GM19397 (cell line): Measurements from ENCODE around the gene PTPRCAP.

Experiments used
- ATAC-seq: cut with Tn5 transposase; IDR thresholded peaks from one replicate; pipeline ENCODE4 v1.9.1; 2021; ENCODE audit warnings: mild to moderate bottlenecking, moderate library complexity; ENCODE audit not compliant: unreplicated experiment

Gene PTPRCAP

DNA sequence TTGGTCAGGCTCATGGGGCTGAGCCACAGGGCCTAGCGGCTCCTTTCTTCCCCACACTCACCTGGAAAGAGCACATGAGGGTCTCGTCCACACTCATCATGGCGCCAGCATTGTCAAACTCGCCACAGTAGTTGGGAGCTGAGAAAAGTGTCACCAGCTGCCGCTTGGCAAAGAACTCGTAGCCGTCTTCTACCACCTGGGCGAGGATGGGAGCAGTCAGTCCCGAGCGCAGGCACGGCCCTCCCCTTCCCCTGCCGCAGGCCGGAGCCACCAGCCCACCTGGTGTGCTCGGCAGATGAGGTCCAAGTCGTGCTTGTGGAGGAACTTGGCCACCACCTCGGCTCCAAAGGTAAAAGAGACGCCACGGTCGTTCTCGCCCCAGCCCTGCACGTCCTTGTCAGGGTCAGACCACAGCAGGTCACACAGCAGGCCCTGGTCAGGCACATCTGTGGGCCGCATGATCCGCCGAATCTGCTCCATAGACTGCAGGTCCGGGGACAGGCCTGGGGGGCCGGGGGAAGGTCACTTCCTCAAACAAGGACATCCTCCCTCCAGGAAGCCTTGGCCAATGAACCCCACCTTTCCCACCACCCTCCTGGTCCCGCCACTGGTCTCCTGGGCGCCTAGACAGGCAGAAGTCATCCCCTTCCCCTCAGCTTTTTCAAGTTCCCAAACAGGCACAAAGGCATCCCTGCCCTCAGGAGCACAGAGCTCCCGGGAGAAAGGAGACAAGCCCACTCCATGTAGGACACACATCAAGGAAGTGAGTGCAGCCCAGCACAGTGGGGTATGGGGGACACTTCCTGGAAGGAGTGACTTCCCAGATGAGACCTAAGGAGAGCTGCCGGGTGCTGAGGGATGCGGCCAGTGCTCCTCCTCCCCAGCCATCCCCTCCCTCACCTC is 38.6 kb downstream of the PTPRCAP start:
- no peak for ATAC-seq

DNA sequence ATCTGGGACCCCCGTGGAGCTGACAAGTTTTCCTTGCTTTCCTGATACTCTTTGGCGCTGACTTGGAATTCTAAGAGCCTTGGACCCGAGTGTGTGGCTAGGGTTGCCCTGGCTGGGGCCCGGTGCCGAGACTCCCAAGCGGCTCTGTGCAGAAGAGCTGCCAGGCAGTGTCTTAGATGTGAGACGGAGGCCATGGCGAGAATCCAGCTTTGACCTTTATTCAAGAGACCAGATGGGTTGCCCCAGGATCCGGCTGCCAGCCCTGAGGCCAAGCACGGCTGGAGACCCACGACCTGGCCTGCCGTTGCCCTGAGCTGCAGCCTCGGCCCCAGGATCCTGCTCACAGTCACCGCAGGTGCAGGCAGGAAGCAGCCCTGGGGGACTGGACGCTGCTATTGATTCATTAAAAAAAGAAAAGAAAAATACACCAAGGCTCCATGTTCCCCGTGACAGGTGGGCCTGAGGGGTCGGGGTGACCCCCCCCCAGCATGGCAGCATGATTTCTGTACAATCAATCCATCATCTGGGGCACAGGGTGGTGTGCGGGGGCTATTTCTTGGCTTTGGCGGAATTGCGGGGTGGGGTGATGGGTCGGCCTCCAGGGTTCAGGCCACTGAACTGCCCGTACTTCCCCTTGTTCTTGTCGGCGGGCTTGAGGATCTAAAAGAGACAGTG is 39.4 kb downstream of the PTPRCAP start:
- ATAC-seq: no peak

DNA sequence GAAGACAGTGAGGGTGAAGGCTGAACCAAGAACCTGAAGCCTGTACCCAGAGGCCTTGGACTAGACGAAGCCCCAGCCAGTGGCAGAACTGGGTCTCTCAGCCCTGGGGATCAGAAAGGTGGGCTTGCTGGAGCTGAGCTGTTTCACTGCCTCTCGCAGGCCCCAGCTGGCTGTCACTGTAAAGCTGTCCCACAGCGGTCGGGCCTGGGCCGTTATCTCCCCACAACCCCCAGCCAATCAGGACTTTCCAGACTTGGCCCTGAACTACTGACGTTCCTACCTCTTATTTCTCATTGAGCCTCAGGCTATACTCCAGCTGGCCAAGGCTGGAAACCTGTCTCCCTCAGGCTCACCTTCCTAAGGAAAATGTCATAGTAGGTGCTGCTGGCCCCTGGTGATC is 39.9 kb downstream of the PTPRCAP start:
- ATAC-seq: no peak

DNA sequence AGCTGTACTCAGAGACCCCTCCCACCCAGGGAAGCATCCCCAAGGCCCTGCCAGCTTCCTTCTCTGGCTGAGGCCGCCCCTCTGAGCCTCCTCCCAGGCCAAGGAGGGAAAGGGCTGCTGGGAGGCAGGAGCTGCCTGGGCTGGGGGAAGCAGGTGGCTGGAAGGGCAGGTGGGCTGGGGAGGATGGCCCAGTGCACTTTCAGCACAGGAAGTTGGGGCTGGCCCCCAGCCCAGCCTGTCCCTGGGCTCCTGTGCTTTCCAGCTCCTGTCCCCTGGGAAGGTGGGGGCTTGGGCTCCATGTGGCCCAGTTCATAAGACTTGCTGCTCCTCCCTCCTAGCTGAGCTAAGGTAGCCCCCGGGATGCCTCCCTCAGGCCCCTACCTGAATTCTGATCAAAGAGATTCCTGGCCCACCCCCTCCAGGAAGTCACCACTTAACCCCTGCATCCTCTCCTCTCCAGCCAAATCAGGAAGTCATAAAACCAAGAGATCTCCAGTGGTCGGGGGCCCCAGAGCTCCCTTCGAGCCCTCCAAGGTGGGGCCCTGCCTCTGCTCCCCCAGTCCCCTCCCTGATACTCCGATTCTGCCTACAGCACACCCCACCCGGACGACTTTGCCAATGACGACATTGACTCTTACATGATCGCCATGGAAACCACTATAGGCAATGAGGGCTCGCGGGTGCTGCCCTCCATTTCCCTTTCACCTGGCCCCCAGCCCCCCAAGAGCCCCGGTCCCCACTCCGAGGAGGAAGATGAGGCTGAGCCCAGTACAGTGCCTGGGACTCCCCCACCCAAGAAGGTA is 40.7 kb downstream of the PTPRCAP start:
- no peak for ATAC-seq

DNA sequence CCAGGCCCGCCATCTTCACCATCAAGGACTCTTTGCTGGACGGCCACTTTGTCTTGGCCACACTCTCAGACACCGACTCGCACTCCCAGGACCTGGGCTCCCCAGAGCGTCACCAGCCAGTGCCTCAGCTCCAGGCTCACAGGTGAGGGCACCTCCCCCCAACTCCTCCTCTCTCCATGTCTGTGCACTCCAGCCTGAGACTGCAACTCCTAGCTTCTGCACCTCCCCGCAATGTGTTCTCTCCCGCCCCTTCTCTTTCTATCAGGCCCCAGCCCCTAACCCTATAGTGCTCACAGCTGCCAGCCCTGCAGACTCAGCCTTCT is 41.3 kb downstream of the PTPRCAP start:
- no peak for ATAC-seq

DNA sequence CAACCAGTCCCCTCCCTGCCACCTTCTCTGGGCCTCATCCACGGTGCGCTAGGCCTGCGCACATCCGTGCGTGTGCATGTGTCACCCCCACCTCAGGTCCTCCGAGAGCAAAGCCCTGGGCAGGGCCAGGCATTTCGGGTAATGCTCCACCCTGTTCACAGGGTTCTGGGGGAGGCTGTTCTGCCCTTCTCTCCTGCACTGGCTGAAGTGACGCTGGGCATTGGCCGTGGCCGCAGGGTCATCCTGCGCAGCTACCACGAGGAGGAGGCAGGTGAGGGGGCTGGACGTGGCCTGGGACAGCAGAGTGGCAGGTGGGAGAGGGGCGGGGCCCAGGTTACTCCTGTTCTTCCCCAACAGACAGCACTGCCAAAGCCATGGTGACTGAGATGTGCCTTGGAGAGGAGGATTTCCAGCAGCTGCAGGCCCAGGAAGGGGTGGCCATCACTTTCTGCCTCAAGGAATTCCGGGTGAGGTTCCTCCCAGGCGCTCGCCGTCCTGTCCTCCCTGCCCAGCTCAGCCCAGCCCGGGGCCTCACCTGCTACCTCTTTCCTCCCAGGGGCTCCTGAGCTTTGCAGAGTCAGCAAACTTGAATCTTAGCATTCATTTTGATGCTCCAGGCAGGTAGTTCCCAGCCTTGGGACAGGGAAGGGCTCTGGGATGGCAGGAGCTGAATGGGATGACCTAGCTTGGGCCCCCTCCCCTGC is 41.8 kb downstream of the PTPRCAP start:
- ATAC-seq: no peak

DNA sequence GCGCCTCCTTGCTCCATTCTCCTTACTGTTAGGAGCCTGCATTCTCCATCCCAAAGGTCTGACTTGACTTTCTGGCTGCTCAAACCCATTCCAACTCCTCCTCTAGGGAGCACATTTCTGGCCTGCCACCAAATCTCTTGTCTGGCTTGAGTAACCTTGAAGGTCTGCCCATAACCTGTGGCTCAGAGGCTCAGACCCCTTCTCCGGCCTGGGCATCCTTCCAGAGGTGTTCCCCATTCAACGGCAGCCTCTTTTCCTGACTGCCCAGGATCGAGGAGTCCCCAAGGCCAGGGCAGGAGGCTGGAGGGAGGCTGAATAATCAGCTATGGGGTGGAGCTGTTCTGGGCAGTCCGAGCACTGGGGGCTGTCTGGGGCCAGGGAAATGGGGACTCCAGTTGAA is 43.5 kb downstream of the PTPRCAP start:
- no peak for ATAC-seq

DNA sequence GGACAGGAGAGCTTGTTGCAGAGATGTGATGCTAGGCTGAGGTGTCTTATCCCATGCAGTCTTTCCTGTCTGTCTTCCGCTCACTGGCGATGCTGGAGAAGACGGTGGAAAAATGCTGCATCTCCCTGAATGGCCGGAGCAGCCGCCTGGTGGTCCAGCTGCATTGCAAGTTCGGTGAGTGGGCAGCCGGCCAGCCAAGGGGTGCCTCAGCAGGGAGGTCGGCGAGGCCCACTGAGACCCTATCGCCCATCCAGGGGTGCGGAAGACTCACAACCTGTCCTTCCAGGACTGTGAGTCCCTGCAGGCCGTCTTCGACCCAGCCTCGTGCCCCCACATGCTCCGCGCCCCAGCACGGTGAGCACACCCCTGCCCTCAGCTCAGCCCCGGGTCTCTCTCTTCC is 44.0 kb downstream of the PTPRCAP start:
- ATAC-seq: no peak

DNA sequence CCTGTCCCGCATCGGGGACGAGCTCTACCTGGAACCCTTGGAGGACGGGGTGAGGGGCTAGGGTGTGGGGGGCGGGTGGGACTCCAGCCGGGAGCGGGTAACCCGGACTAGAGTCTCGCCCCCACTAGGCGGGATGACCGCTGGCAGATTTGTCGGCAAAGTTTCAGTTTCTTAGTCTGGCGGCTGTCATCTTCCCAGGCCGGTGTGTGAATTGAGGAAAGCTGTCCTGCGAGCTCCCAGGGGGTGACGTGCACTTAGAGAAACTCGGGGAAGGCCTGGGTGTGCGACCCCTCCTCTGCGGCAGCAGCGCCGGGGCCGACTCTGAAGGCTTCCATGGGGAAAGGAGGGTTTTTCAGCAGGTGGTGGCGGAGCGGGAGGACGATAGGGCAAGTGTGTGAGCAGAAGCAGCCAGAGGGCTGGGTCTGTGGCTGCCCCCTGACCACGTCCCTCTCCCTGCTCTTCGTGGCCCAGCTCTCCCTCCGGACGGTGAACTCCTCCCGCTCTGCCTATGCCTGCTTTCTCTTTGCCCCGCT is 45.2 kb downstream of the PTPRCAP start:
- no peak for ATAC-seq

DNA sequence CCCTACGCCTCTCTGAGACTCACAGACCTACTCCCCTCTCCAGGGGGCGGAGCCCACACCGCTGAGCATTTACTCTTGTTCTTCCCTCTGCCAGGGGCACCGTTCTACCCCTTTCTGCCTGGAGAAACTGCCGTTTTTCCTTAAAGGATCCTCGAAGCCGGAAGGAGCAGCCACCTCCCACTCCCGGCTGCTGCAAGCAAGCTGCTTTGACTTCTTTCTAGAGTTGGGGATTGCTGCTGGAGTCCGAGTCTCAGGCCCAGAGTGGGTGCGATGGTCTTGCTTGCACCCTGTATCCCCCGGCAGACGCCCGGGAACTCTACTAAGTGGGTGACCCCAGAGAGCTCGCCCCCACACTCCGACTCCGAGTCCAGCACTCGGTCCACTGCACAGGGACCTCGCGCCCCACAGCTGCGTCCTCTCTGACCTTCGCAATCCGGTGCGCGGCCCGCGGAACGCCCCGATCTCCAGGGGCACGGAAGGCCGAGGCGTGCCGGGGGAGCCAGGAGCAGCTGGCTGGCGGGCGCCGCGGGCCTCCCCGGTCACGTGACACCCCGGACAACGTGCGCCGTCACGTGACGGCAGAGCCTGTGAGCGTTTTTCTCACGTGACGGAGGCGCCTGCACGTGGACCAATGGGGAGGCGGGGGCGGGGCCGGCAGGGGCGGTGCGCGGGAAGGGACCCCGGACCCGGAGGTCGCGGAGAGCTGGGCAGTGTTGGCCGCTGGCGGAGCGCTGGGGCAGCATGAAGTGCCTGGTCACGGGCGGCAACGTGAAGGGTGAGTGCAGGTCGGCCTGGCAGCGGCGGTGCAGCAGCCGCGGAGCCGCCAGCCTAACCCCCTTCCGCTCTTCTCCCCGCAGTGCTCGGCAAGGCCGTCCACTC is 45.9 kb downstream of the PTPRCAP start, which contains the start of gene RAD9A:
TSS of gene RAD9A (plus strand) at position 683 of the 879 bp plus-strand sequence. CDS start at position 742, 59 bp downstream.
- ATAC-seq: peak; percentile 69

DNA sequence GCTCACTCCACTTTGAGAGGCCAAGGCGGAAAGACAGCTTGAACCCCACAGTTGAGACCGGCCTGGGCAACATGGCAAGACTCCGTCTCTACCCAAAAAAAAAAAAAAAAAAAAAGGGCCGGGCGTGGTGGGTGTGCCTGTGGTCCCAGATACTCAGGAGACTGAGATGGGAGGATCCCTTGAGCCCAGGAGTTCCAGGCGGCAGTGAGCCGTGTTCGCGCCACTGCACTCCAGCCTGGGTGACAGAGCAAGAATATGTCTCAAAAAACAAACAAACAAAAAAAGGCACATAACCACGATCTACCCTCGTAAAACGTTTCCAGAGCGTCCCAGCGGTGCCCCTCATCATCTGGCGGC is 46.6 kb downstream of the PTPRCAP start:
- no peak for ATAC-seq

DNA sequence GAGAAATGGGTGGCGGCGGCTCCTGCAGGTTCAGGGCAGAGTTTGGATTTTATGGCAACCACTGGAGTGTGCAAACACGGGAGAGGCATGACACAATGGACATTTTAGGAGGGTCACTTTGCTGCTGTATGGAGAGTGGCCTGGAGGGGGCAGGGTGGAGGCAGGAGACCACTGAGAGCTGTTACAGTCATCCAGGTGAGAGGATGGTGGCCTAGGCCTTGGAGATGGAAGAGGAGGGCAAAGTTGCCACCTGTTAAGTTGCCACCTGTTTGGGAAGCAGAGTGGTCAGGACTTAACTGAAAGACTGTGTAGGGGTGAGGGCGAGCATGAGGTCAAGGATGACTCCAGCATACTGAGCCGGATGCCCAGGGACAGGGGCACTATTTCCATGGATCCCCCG is 48.0 kb downstream of the PTPRCAP start:
- ATAC-seq: no peak

DNA sequence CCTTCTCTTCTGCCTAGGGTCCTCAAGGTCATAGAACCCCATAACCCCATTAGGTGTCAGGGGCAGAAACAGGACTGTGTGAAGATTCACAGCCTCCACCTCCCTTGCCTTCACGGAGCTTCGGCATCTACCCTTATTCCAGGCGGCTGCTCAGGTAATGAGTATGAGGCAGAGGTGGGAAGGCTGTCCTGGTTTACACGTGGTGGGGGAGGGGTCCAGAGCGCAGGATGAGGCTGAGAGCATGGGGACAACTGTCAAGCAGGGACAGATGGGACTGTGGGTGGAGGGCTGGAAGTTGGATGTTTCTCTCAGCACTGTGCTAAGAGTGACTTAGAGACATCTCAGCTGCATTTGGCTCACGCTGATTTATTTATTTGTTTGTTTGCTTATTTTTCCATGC is 50.0 kb downstream of the PTPRCAP start:
- ATAC-seq: no peak

DNA sequence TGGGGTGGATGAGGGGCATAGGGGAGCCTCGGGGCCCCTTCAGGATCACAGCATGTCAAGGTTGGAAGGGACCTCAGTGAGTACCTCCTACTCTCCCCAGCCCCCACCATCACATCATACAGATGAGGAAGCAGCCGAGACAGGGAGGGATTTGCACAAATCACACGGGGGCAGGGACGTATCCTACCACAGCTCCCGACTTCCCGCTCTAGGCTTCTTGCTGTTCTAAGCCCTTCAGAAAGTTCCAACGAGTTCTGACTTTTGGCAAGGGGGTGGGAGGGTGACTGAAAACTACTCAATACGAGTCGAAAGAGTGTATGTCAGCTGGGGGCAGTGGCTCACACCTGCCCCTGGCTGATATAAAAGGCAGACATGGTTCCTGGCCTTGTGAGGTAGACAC is 50.4 kb downstream of the PTPRCAP start:
- ATAC-seq: no peak
